Measurements from ENCODE around the gene CNGB1.

The CNGB1 gene

DNA sequence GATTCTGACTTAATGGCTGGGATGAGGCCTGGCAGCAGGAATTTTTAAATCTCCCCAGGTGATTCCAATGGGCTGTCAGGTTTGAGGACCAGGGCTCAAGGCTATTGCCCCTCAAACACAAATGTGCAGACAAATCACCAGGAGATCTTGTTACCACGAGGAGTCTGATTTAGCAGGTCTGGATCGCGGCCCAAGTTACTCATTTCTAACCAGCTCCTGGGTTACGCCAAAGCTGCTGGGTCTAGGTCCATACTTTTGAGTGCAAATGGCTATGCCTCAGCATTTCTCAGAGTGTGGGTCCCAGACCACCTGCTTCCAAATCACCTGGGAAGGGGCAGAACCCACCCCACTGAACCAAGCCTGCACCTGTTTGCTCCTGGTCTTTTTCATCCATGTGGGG lies 33.1 kb downstream of the CNGB1 start:
- Histone ChIP-seq H3K36me3 (ENCODE audit: control insufficient read depth in 1 of 2, insufficient read depth in 2 of 2, low read length in 2 of 2) (no peaks in the 10 kb centered on the region), H3K27me3 (ENCODE audit: control insufficient read depth in 1 of 2, insufficient read depth in 2 of 2, low read length in 2 of 2) (no peaks in the 10 kb centered on the region), H3K9me3 (ENCODE audit: control insufficient read depth in 1 of 2, low read length in 2 of 2) (no peaks in the 10 kb centered on the region), H3K4me1 (ENCODE audit: control insufficient read depth in 1 of 2, insufficient read depth in 2 of 2, low read length in 2 of 2) (peaks cover 0 to 2% of the 10 kb centered on the region in 2 donors), H3K9ac (ENCODE audit: low read depth in 1 of 2, low read length in 2 of 2) (no peak overlapping the region), H3K4me3 (ENCODE audit: low read depth in 1 of 2, low read length in 2 of 2) (no peak overlapping the region), H3K27ac (ENCODE audit: low read depth, low read length) (no peak overlapping the region)

DNA sequence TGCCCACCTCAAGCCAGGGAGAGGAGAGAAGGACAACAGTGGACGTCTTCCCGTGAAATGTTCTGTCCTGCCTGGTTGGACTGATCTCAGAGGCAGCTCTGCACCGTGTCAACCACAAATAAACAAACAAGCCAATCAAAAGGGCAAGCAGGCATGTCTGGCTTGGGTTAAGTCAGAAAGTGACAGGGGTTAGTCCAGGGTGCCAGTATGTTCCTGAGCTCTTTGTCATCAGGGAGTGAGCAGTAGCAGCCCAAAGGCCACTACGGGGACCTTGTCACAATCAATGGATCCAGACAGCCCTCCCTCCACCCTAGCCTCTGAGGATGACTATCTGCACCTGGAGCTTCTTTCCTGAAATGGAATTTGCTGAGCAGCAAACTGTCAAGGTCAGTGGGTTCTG lies 35.0 kb downstream of the CNGB1 start:
- Histone ChIP-seq H3K27ac (ENCODE audit: low read depth, low read length) (no peak overlapping the region), H3K27me3 (ENCODE audit: control insufficient read depth in 1 of 2, insufficient read depth in 2 of 2, low read length in 2 of 2) (no peaks in the 10 kb centered on the region), H3K9ac (ENCODE audit: low read depth in 1 of 2, low read length in 2 of 2) (no peak overlapping the region)

DNA sequence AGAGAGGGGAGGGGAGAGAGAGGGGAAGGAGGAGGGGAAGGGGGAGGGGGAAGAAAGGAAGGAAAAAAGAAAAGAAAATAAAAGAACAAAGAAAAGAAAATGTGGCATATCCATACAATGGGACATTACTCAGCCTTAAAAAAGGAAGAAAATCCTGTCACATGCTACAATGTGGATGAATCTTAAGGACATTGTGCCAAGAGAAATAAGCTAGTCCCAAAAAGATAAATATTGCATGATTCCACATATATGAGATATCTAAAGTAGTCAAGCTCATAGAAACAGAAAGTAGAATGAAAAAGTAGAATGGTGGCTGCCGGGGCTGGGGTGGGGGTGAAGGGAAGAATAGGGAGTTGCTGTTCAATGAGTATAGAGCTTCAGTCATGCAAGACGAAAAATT lies 40.4 kb downstream of the CNGB1 start:
- H3K27ac ChIP-seq (ENCODE audit: low read depth, low read length) = no peak overlapping the region
- no peak overlapping the region for H3K9ac ChIP-seq (ENCODE audit: low read depth in 1 of 2, low read length in 2 of 2)
- H3K4me1 ChIP-seq (ENCODE audit: control insufficient read depth in 1 of 2, insufficient read depth in 2 of 2, low read length in 2 of 2) = no peaks in the 10 kb centered on the region
- no peaks in the 10 kb centered on the region for H3K9me3 ChIP-seq (ENCODE audit: control insufficient read depth in 1 of 2, low read length in 2 of 2)
- H3K4me3 ChIP-seq (ENCODE audit: low read depth in 1 of 2, low read length in 2 of 2) = no peak overlapping the region
- H3K36me3 ChIP-seq (ENCODE audit: control insufficient read depth in 1 of 2, insufficient read depth in 2 of 2, low read length in 2 of 2) = no peaks in the 10 kb centered on the region
- H3K27me3 ChIP-seq (ENCODE audit: control insufficient read depth in 1 of 2, insufficient read depth in 2 of 2, low read length in 2 of 2) = no peaks in the 10 kb centered on the region

More for the DNA sequence above, 35.0 kb downstream of the CNGB1 start:
- H3K36me3 ChIP-seq (ENCODE audit: control insufficient read depth in 1 of 2, insufficient read depth in 2 of 2, low read length in 2 of 2) = no peaks in the 10 kb centered on the region
- H3K4me3 ChIP-seq (ENCODE audit: low read depth in 1 of 2, low read length in 2 of 2) = no peak overlapping the region
- H3K4me1 ChIP-seq (ENCODE audit: control insufficient read depth in 1 of 2, insufficient read depth in 2 of 2, low read length in 2 of 2) = peaks cover 0 to 2% of the 10 kb centered on the region in 2 donors
- H3K9me3 ChIP-seq (ENCODE audit: control insufficient read depth in 1 of 2, low read length in 2 of 2) = no peaks in the 10 kb centered on the region

DNA sequence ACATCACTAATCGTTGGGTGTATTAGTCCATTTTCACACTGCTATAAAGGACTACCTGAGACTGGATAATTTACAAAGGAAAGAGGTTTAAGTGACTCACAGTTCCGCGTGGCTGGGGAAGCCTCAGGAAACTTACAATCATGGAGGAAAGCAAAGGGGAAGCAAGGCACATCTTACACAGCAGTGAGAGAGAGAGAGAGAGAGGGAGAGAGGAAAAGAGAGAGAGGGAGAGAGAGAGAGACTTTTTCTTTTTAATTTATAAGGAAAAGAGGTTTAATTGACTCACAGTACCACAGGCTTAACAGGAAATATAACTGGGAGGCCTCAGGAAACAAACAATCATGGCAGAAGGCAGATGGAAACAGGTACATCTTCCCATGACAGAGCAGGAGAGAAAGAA lies 41.7 kb downstream of the CNGB1 start:
- H3K9me3 ChIP-seq (ENCODE audit: control insufficient read depth in 1 of 2, low read length in 2 of 2) = no peaks in the 10 kb centered on the region
- no peak overlapping the region for H3K4me3 ChIP-seq (ENCODE audit: low read depth in 1 of 2, low read length in 2 of 2)
- no peak overlapping the region for H3K9ac ChIP-seq (ENCODE audit: low read depth in 1 of 2, low read length in 2 of 2)
- H3K4me1 ChIP-seq (ENCODE audit: control insufficient read depth in 1 of 2, insufficient read depth in 2 of 2, low read length in 2 of 2) = no peaks in the 10 kb centered on the region
- H3K27me3 ChIP-seq (ENCODE audit: control insufficient read depth in 1 of 2, insufficient read depth in 2 of 2, low read length in 2 of 2) = no peaks in the 10 kb centered on the region
- no peaks in the 10 kb centered on the region for H3K36me3 ChIP-seq (ENCODE audit: control insufficient read depth in 1 of 2, insufficient read depth in 2 of 2, low read length in 2 of 2)
- H3K27ac ChIP-seq (ENCODE audit: low read depth, low read length) = no peak overlapping the region

DNA sequence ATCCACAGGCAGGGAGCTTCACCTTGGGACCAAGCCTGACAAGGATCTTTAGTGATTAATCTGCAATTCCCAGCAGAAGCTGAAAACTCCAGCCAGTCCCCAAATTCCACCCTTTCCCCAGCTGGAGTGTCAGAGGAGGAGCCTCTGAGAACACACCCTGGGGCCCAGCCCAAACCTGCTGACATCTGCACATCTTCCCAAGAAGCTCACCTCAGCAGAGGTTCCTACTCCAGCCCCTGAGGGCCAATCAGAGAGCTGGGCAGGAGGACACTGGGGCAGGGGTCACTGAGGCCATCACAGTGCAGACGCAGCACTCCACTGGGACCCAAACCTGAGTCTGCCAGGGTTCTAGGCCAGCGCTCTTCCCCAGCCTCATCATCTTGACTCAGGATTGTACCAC lies 44.9 kb downstream of the CNGB1 start:
- no peak overlapping the region for H3K9ac ChIP-seq (ENCODE audit: low read depth in 1 of 2, low read length in 2 of 2)
- H3K4me3 ChIP-seq (ENCODE audit: low read depth in 1 of 2, low read length in 2 of 2) = no peak overlapping the region
- H3K9me3 ChIP-seq (ENCODE audit: control insufficient read depth in 1 of 2, low read length in 2 of 2) = no peaks in the 10 kb centered on the region
- H3K27ac ChIP-seq (ENCODE audit: low read depth, low read length) = no peak overlapping the region
- no peaks in the 10 kb centered on the region for H3K36me3 ChIP-seq (ENCODE audit: control insufficient read depth in 1 of 2, insufficient read depth in 2 of 2, low read length in 2 of 2)
- peaks cover 0 to 5% of the 10 kb centered on the region in 2 donors for H3K27me3 ChIP-seq (ENCODE audit: control insufficient read depth in 1 of 2, insufficient read depth in 2 of 2, low read length in 2 of 2)
- no peaks in the 10 kb centered on the region for H3K4me1 ChIP-seq (ENCODE audit: control insufficient read depth in 1 of 2, insufficient read depth in 2 of 2, low read length in 2 of 2)

DNA sequence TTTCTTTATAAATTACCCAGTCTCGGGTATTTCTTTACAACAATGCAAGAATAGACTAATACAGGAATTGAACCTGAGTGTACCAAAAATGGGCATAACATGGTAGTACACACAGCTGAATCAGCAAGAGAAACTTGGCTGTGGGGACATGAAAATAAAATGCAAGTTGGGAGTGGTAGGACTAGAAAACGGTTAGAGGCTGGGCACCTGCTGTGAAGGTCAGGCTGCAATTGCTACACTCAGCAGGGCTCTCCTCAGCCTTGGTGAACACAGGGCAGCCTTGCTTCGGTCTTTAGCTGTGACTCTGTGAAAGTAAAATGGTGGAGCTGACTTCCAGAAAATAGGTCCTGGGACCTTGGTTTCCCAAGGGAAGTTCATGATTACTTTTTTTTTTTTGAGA lies 45.6 kb downstream of the CNGB1 start:
- Histone ChIP-seq H3K27ac (ENCODE audit: low read depth, low read length) (no peak overlapping the region), H3K9me3 (ENCODE audit: control insufficient read depth in 1 of 2, low read length in 2 of 2) (no peaks in the 10 kb centered on the region), H3K36me3 (ENCODE audit: control insufficient read depth in 1 of 2, insufficient read depth in 2 of 2, low read length in 2 of 2) (no peaks in the 10 kb centered on the region), H3K4me3 (ENCODE audit: low read depth in 1 of 2, low read length in 2 of 2) (no peak overlapping the region), H3K9ac (ENCODE audit: low read depth in 1 of 2, low read length in 2 of 2) (no peak overlapping the region), H3K4me1 (ENCODE audit: control insufficient read depth in 1 of 2, insufficient read depth in 2 of 2, low read length in 2 of 2) (no peaks in the 10 kb centered on the region), H3K27me3 (ENCODE audit: control insufficient read depth in 1 of 2, insufficient read depth in 2 of 2, low read length in 2 of 2) (peaks cover 0 to 5% of the 10 kb centered on the region in 2 donors)

DNA sequence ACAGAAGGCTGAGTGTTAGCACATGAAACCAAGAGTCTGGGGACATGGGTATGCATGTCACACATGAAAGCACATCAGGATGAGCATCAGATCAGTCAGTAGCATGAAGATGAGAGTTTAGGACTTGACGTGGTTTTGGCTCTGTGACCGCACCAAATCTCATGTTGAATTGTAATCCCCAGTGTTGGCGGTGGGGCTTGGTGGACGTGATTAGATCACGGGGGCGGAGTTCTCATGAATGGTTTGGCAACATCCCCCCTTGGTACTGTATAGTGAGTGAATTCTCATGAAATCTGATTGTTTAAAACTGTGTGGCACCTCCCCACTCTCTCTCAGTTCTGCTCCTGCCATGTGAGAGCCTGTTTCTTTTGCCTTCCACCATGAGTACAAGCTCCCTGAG lies 46.4 kb downstream of the CNGB1 start:
- Histone ChIP-seq H3K9me3 (ENCODE audit: control insufficient read depth in 1 of 2, low read length in 2 of 2) (no peaks in the 10 kb centered on the region), H3K36me3 (ENCODE audit: control insufficient read depth in 1 of 2, insufficient read depth in 2 of 2, low read length in 2 of 2) (no peaks in the 10 kb centered on the region), H3K4me1 (ENCODE audit: control insufficient read depth in 1 of 2, insufficient read depth in 2 of 2, low read length in 2 of 2) (no peaks in the 10 kb centered on the region)

GRCh38 chr16:57923841-57924240 lies 47.1 kb downstream of the CNGB1 start:
- H3K4me3 ChIP-seq (ENCODE audit: low read depth in 1 of 2, low read length in 2 of 2) = no peak overlapping the region
- no peak overlapping the region for H3K27ac ChIP-seq (ENCODE audit: low read depth, low read length)
- H3K36me3 ChIP-seq (ENCODE audit: control insufficient read depth in 1 of 2, insufficient read depth in 2 of 2, low read length in 2 of 2) = no peaks in the 10 kb centered on the region
- H3K27me3 ChIP-seq (ENCODE audit: control insufficient read depth in 1 of 2, insufficient read depth in 2 of 2, low read length in 2 of 2) = peaks cover 0 to 5% of the 10 kb centered on the region in 2 donors
- no peak overlapping the region for H3K9ac ChIP-seq (ENCODE audit: low read depth in 1 of 2, low read length in 2 of 2)
- no peaks in the 10 kb centered on the region for H3K4me1 ChIP-seq (ENCODE audit: control insufficient read depth in 1 of 2, insufficient read depth in 2 of 2, low read length in 2 of 2)
- no peaks in the 10 kb centered on the region for H3K9me3 ChIP-seq (ENCODE audit: control insufficient read depth in 1 of 2, low read length in 2 of 2)

More for the DNA sequence above, 46.4 kb downstream of the CNGB1 start:
- H3K27me3 ChIP-seq (ENCODE audit: control insufficient read depth in 1 of 2, insufficient read depth in 2 of 2, low read length in 2 of 2) = peaks cover 0 to 5% of the 10 kb centered on the region in 2 donors
- no peak overlapping the region for H3K9ac ChIP-seq (ENCODE audit: low read depth in 1 of 2, low read length in 2 of 2)
- H3K4me3 ChIP-seq (ENCODE audit: low read depth in 1 of 2, low read length in 2 of 2) = no peak overlapping the region
- no peak overlapping the region for H3K27ac ChIP-seq (ENCODE audit: low read depth, low read length)

GRCh38 chr16:57923418-57923817 lies 47.5 kb downstream of the CNGB1 start:
- Histone ChIP-seq H3K36me3 (ENCODE audit: control insufficient read depth in 1 of 2, insufficient read depth in 2 of 2, low read length in 2 of 2) (no peaks in the 10 kb centered on the region), H3K4me3 (ENCODE audit: low read depth in 1 of 2, low read length in 2 of 2) (no peak overlapping the region), H3K4me1 (ENCODE audit: control insufficient read depth in 1 of 2, insufficient read depth in 2 of 2, low read length in 2 of 2) (no peaks in the 10 kb centered on the region), H3K9me3 (ENCODE audit: control insufficient read depth in 1 of 2, low read length in 2 of 2) (no peaks in the 10 kb centered on the region), H3K9ac (ENCODE audit: low read depth in 1 of 2, low read length in 2 of 2) (no peak overlapping the region), H3K27me3 (ENCODE audit: control insufficient read depth in 1 of 2, insufficient read depth in 2 of 2, low read length in 2 of 2) (peaks cover 0 to 5% of the 10 kb centered on the region in 2 donors), H3K27ac (ENCODE audit: low read depth, low read length) (no peak overlapping the region)

DNA sequence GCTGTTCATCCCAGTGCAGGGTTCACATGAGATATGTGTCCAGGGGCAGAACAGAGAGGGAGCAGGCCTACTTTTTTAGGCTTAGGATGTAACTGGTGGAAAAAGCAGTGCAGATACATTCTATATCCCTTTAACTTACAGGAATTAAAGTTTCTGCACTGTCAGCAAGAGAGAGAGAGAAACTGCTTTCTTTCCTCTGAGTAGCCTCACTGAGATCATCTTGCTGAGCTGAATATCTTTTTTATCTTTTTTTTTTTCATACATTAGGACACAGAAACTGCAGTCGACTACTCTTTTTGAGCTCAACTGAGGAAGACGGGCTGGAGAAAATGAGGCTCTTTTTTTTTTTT lies 50.1 kb downstream of the CNGB1 start:
- H3K4me1 ChIP-seq (ENCODE audit: control insufficient read depth in 1 of 2, insufficient read depth in 2 of 2, low read length in 2 of 2) = no peaks in the 10 kb centered on the region
- H3K36me3 ChIP-seq (ENCODE audit: control insufficient read depth in 1 of 2, insufficient read depth in 2 of 2, low read length in 2 of 2) = no peaks in the 10 kb centered on the region
- H3K4me3 ChIP-seq (ENCODE audit: low read depth in 1 of 2, low read length in 2 of 2) = no peak overlapping the region
- H3K9ac ChIP-seq (ENCODE audit: low read depth in 1 of 2, low read length in 2 of 2) = no peak overlapping the region
- H3K27ac ChIP-seq (ENCODE audit: low read depth, low read length) = no peak overlapping the region
- peaks cover 0 to 5% of the 10 kb centered on the region in 2 donors for H3K27me3 ChIP-seq (ENCODE audit: control insufficient read depth in 1 of 2, insufficient read depth in 2 of 2, low read length in 2 of 2)
- no peaks in the 10 kb centered on the region for H3K9me3 ChIP-seq (ENCODE audit: control insufficient read depth in 1 of 2, low read length in 2 of 2)

DNA sequence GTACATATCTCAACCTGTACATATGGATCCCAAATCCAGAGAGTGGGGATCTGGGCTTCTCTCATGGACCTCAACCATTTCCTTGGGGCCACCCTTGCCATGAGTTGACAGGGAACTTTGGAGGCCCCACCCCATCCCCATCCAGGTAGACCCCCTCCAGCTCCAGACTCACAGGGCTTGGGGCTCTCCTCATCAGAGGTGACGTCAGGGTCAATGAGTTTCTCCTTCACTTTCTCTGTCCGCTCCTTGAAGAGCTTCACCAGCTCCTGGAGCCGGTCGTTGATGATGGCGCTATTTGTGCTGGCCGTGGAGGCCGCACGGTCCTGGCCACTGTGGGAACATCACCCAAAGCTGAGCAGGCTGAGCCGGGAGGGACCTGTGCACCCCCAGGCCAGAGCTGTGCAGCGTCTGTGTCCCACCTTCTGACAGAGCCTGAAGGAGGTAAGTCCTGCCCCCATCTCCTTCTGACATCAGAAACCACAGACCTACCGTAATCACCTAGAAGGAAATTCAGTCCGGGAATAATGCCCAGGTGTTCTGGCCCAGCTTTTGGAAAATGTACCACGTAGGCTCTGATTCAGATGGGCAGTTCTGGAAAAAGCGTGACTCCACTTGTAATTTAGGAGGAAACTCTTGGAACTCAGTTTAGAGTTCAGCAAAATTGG lies 50.6 kb downstream of the CNGB1 start:
- H3K9me3 ChIP-seq (ENCODE audit: control insufficient read depth in 1 of 2, low read length in 2 of 2) = no peaks in the 10 kb centered on the region
- no peak overlapping the region for H3K4me3 ChIP-seq (ENCODE audit: low read depth in 1 of 2, low read length in 2 of 2)
- no peaks in the 10 kb centered on the region for H3K36me3 ChIP-seq (ENCODE audit: control insufficient read depth in 1 of 2, insufficient read depth in 2 of 2, low read length in 2 of 2)
- H3K27me3 ChIP-seq (ENCODE audit: control insufficient read depth in 1 of 2, insufficient read depth in 2 of 2, low read length in 2 of 2) = peaks cover 0 to 5% of the 10 kb centered on the region in 2 donors
- H3K27ac ChIP-seq (ENCODE audit: low read depth, low read length) = no peak overlapping the region
- no peak overlapping the region for H3K9ac ChIP-seq (ENCODE audit: low read depth in 1 of 2, low read length in 2 of 2)
- H3K4me1 ChIP-seq (ENCODE audit: control insufficient read depth in 1 of 2, insufficient read depth in 2 of 2, low read length in 2 of 2) = no peaks in the 10 kb centered on the region
